Measurements from ENCODE around the gene KCND3.

The KCND3 gene

GRCh38 chr1:111729946-111730681, 259.4 kb downstream of the KCND3 start:
- Histone ChIP-seq H3K36me3 (ENCODE audit: control insufficient read depth in 2 of 2, insufficient read depth in 1 of 2, low read length in 2 of 2) (no peaks in the 10 kb centered on the region), H3K4me3 (ENCODE audit: low read depth, low read length) (no peak overlapping the region), H3K27ac (ENCODE audit: extremely low read depth, low read depth, low read length) (no peak overlapping the region), H3K4me1 (ENCODE audit: control insufficient read depth, insufficient read depth, low read length) (no peaks in the 10 kb centered on the region), H3K9me3 (ENCODE audit: control insufficient read depth, insufficient read depth, low read depth, low read length) (no peaks in the 10 kb centered on the region)
- ChIA-PET CTCF (no interaction called here), POLR2A (no interaction called here)
- no peak for TF ChIP-seq WT1 (tag by site-specific recombination; IDR thresholded peaks at IDR 0.05)
- no peak for TF ChIP-seq ZNF785 (tag by site-specific recombination; IDR thresholded peaks at IDR 0.05)
- TF ChIP-seq SETDB1 (IDR thresholded peaks at IDR 0.05; ENCODE audit: insufficient read length, low read length) = no peak
- TF ChIP-seq ZNF416 (tag by site-specific recombination; IDR thresholded peaks at IDR 0.05) = no peak
- no peak for TF ChIP-seq ZNF473 (tag by site-specific recombination; IDR thresholded peaks at IDR 0.05)
- TF ChIP-seq PRDM10 (tag by site-specific recombination; IDR thresholded peaks at IDR 0.05) = no peak

- H3K9me3 ChIP-seq (ENCODE audit: control insufficient read depth, insufficient read depth, low read depth, low read length) = no peaks in the 10 kb centered on the region
- POLR2A ChIA-PET = no interaction called here
- no peaks in the 10 kb centered on the region for H3K4me1 ChIP-seq (ENCODE audit: control insufficient read depth, insufficient read depth, low read length)
- no peak overlapping the region for H3K4me3 ChIP-seq (ENCODE audit: low read depth, low read length)
- H3K36me3 ChIP-seq (ENCODE audit: control insufficient read depth in 2 of 2, insufficient read depth in 1 of 2, low read length in 2 of 2) = no peaks in the 10 kb centered on the region
- CTCF ChIA-PET = interaction anchor here (1.2 kb wide), 1 partner anchor 18 kb away, joined by 3 read pairs; no protein-coding TSS in a partner anchor
- TF ChIP-seq GLIS1 (tag by site-specific recombination; IDR thresholded peaks at IDR 0.05) (peak; percentile 81), EGR2 (tag by site-specific recombination; IDR thresholded peaks at IDR 0.05; ENCODE audit: low read depth) (0 out of 2 replicates have a peak, but pooled peaks have one; percentile 10), ZNF518A (tag by site-specific recombination; conservative IDR thresholded peaks at IDR 0.05; ENCODE audit: low read depth) (no peak), KLF1 (tag by site-specific recombination; IDR thresholded peaks at IDR 0.05) (peak; percentile 15; the same call in 1 of the 2 replicates)
- no peak overlapping the region for H3K27ac ChIP-seq (ENCODE audit: extremely low read depth, low read depth, low read length)
Observed at GRCh38 chr1:111729271-111729921, 260.1 kb downstream of the KCND3 start.

GRCh38 chr1:111727056-111727455, 262.4 kb downstream of the KCND3 start:
- POLR2A ChIA-PET = interaction anchor here (0.6 to 2.1 kb wide), 2 partner anchors 12 to 279 kb away, joined by 4 to 6 read pairs; partner anchors contain the start of gene INKA2
- no peaks in the 10 kb centered on the region for H3K36me3 ChIP-seq (ENCODE audit: control insufficient read depth in 2 of 2, insufficient read depth in 1 of 2, low read length in 2 of 2)
- CTCF ChIA-PET = no interaction called here
- TF ChIP-seq ZNF426 (tag by site-specific recombination; IDR thresholded peaks at IDR 0.05) (no peak), ZNF585B (tag by site-specific recombination; IDR thresholded peaks at IDR 0.05) (no peak), ZNF175 (tag by site-specific recombination; IDR thresholded peaks at IDR 0.05) (no peak), YY1 (tag by site-specific recombination; IDR thresholded peaks at IDR 0.05) (no peak), ZNF19 (tag by site-specific recombination; IDR thresholded peaks at IDR 0.05; ENCODE audit: low read depth) (no peak), ZNF449 (tag by site-specific recombination; IDR thresholded peaks at IDR 0.05) (no peak), TCF7L2 (IDR thresholded peaks at IDR 0.05; ENCODE audit: borderline replicate concordance, low read depth, low read length) (no peak), ZNF169 (tag by site-specific recombination; IDR thresholded peaks at IDR 0.05) (no peak), ZSCAN4 (tag by site-specific recombination; IDR thresholded peaks at IDR 0.05) (no peak)

More at GRCh38 chr1:111727056-111727455, 262.4 kb downstream of the KCND3 start:
- H3K27ac ChIP-seq (ENCODE audit: extremely low read depth, low read depth, low read length) = no peak overlapping the region
- no peaks in the 10 kb centered on the region for H3K9me3 ChIP-seq (ENCODE audit: control insufficient read depth, insufficient read depth, low read depth, low read length)
- H3K4me3 ChIP-seq (ENCODE audit: low read depth, low read length) = no peak overlapping the region
- no peaks in the 10 kb centered on the region for H3K4me1 ChIP-seq (ENCODE audit: control insufficient read depth, insufficient read depth, low read length)
